Glutamatergic neuron (in vitro differentiated cells): Measurements from ENCODE around the gene CLINT1. TPM values are rescaled to one million over a fixed set of nuclear protein-coding genes. Genes with fewer than 3 reads are reported as not detected.
A peak's percentile ranks its signal among the peaks of the same experiment; 100 is the strongest.
"Not testable (repeated sequence)": the region's sequence is repeated elsewhere in the genome, so short reads cannot be mapped to it uniquely, and the experiment has no call there.

Experiments used
- DNase-seq: peaks from one replicate; pipeline ENCODE4 v3.0.0; 2022
- H3K27ac Mint-ChIP-seq: one replicate; pipeline ENCODE4 v1.8.0; 2020; ENCODE audit warnings: mild to moderate bottlenecking, mixed read lengths, inconsistent platforms; ENCODE audit not compliant: unreplicated experiment
- H3K27me3 Mint-ChIP-seq: one replicate; pipeline ENCODE4 v1.8.0; 2020; ENCODE audit warnings: mild to moderate bottlenecking, moderate library complexity, mixed read lengths, inconsistent platforms; ENCODE audit not compliant: unreplicated experiment
- H3K36me3 Mint-ChIP-seq: one replicate; pipeline ENCODE4 v1.8.0; 2020; ENCODE audit warnings: mild to moderate bottlenecking, mixed read lengths, inconsistent platforms; ENCODE audit not compliant: unreplicated experiment
- H3K4me1 Mint-ChIP-seq: one replicate; pipeline ENCODE4 v1.8.0; 2020; ENCODE audit warnings: mild to moderate bottlenecking, low read depth, mixed read lengths, inconsistent platforms; ENCODE audit not compliant: unreplicated experiment
- H3K4me3 Mint-ChIP-seq: one replicate; pipeline ENCODE4 v1.8.0; 2020; ENCODE audit warnings: mild to moderate bottlenecking, mixed read lengths, inconsistent platforms; ENCODE audit not compliant: unreplicated experiment
- H3K9me3 Mint-ChIP-seq: one replicate; pipeline ENCODE4 v1.8.0; 2020; ENCODE audit warnings: mild to moderate bottlenecking, moderate library complexity, mixed read lengths, inconsistent platforms; ENCODE audit not compliant: unreplicated experiment
- CTCF ChIP-seq: fragments of 200-600 bp; sonication (generic); IDR thresholded peaks from one replicate; pipeline ENCODE4 v1.5.0; 2021; ENCODE audit not compliant: partially characterized antibody, unreplicated experiment
- total RNA-seq: library from RNA; stranded (reverse); fragmentation: NEBNext Ultra II Directional; extraction: Animal tissue kit (Norgen Biotek cat#: 25700); gene quantifications from one replicate; pipeline ENCODE4 v1.2.1, GENCODE V29; 2021; ENCODE audit not compliant: unreplicated experiment

CLINT1 gene
- total RNA-seq, 1 donor from 2014 or later = 38.0 TPM

- peaks cover 4% of the 10 kb centered on the region for H3K27me3 Mint-ChIP-seq
- no peak for DNase-seq
- H3K4me3 Mint-ChIP-seq = no peak overlapping the region
- H3K4me1 Mint-ChIP-seq = peaks cover 6% of the 10 kb centered on the region
- H3K9me3 Mint-ChIP-seq = peaks cover 6% of the 10 kb centered on the region
- H3K27ac Mint-ChIP-seq = no peak overlapping the region
- H3K36me3 Mint-ChIP-seq = no peaks in the 10 kb centered on the region
- no peak for TF ChIP-seq CTCF
These were observed 2.2 kb upstream of the CLINT1 start for GRCh38 chr5:157860898-157861890.

- H3K4me3 Mint-ChIP-seq = peak overlapping the region; percentile 70
- peaks cover 6% of the 10 kb centered on the region for H3K4me1 Mint-ChIP-seq
These were observed 256 bp upstream of the CLINT1 start for GRCh38 chr5:157859227-157859575.

GRCh38 chr5:157857816-157858526, 974 bp downstream of the CLINT1 start:
- no peak for TF ChIP-seq CTCF
- H3K4me1 Mint-ChIP-seq = peaks cover 6% of the 10 kb centered on the region
- no peaks in the 10 kb centered on the region for H3K36me3 Mint-ChIP-seq
- DNase-seq = no peak
- peak overlapping the region; percentile 91 for H3K4me3 Mint-ChIP-seq
- H3K9me3 Mint-ChIP-seq = peaks cover 6% of the 10 kb centered on the region
- H3K27me3 Mint-ChIP-seq = peaks cover 2% of the 10 kb centered on the region
- H3K27ac Mint-ChIP-seq = peak overlapping the region; percentile 50

More at GRCh38 chr5:157859227-157859575, 256 bp upstream of the CLINT1 start:
- Mint-ChIP-seq H3K27ac (no peak overlapping the region), H3K9me3 (peaks cover 6% of the 10 kb centered on the region), H3K27me3 (peaks cover 3% of the 10 kb centered on the region), H3K36me3 (no peaks in the 10 kb centered on the region)
- TF ChIP-seq CTCF = no peak
- no peak for DNase-seq

- peak; percentile 70 for TF ChIP-seq CTCF
- H3K4me3 Mint-ChIP-seq = no peak overlapping the region
- H3K9me3 Mint-ChIP-seq = peaks cover 4% of the 10 kb centered on the region
- no peak overlapping the region for H3K27ac Mint-ChIP-seq
- H3K36me3 Mint-ChIP-seq = no peaks in the 10 kb centered on the region
- peaks cover 2% of the 10 kb centered on the region for H3K27me3 Mint-ChIP-seq
- DNase-seq = peak; percentile 48
- peaks cover 4% of the 10 kb centered on the region for H3K4me1 Mint-ChIP-seq
These were observed 3.4 kb downstream of the CLINT1 start for GRCh38 chr5:157855404-157855994.

- not testable (repeated sequence) for H3K27ac Mint-ChIP-seq, H3K36me3 Mint-ChIP-seq, DNase-seq, H3K27me3 Mint-ChIP-seq, H3K9me3 Mint-ChIP-seq, H3K4me3 Mint-ChIP-seq
- H3K4me1 Mint-ChIP-seq = peaks cover 10% of the 10 kb centered on the region
These were observed 5.6 kb downstream of the CLINT1 start for GRCh38 chr5:157853365-157853764.
